ENCODE results near the gene SORBS2. TPM values are rescaled to one million over a fixed set of nuclear protein-coding genes. Genes with fewer than 3 reads are reported as not detected.

SORBS2 gene
- total RNA-seq, 4 donors from 2014 or later, result 21.5 to 118 (median 29.5) TPM

DNA sequence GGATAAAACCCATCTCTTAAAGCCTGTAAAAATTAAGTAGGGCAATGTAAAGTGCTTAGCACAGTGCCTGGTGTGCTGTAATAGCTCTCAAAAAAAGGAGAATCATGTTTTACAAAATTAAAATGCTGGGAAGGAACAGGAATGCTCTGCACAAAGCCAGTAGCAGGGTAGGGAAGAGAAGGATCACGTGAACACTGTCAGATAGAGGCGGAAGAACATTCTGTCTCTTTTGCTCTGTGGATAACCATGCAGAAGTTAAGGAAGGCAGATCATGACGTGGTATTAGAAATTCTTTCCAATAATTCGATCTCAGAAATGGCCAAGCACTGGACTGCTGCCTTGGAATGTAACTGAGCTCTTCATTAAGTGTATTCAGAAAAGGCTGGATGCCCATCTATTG, 140.5 kb downstream of the SORBS2 start:
- Histone ChIP-seq H3K9me3 (no peaks in the 10 kb centered on the region), H3K27ac (no peak overlapping the region), H3K27me3 (no peaks in the 10 kb centered on the region), H3K36me3 (no peaks in the 10 kb centered on the region), H3K4me1 (no peaks in the 10 kb centered on the region), H3K4me3 (no peak overlapping the region)
- TF ChIP-seq CTCF (IDR thresholded peaks at IDR 0.05) (no peak), POLR2A (IDR thresholded peaks at IDR 0.05) (no peak)
- DNase-seq, result no peak
- intact Hi-C loops (cut with DNase I; ENCODE audit: low total_unique reads), result no loop called here

GRCh38 chr4:185671066-185671465, 140.9 kb downstream of the SORBS2 start:
- intact Hi-C loops (cut with DNase I; ENCODE audit: low total_unique reads), result no loop called here
- no peak for TF ChIP-seq POLR2A (IDR thresholded peaks at IDR 0.05)
- no peak for TF ChIP-seq CTCF (IDR thresholded peaks at IDR 0.05)
- H3K9me3 ChIP-seq, result no peaks in the 10 kb centered on the region
- no peaks in the 10 kb centered on the region for H3K27me3 ChIP-seq
- H3K27ac ChIP-seq, result no peak overlapping the region
- H3K36me3 ChIP-seq, result no peaks in the 10 kb centered on the region
- no peaks in the 10 kb centered on the region for H3K4me1 ChIP-seq
- no peak overlapping the region for H3K4me3 ChIP-seq
- no peak for DNase-seq

DNA sequence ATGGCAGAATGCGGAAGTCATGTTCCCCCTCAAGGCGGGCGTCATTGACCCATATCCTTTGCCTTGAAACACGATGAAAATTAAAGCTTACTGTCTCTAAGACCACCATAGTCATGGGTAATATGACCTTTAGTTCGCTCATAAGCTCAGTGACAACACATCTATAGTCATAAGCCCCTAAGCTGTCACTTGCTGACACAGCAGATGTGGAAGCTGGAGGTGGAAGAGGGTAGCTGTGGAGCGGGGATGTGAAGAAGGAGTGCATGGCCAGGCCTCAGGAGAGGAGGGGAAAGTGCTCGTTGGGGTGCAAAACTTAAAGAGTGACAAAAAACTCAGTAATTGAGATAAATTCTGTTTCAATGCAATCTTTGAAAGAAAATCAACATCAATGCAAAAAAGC, 142.7 kb downstream of the SORBS2 start:
- Histone ChIP-seq H3K4me3 (no peak overlapping the region), H3K27me3 (no peaks in the 10 kb centered on the region), H3K27ac (no peak overlapping the region), H3K36me3 (no peaks in the 10 kb centered on the region), H3K4me1 (no peaks in the 10 kb centered on the region), H3K9me3 (no peaks in the 10 kb centered on the region)
- TF ChIP-seq CTCF (IDR thresholded peaks at IDR 0.05) (no peak), POLR2A (IDR thresholded peaks at IDR 0.05) (no peak)
- DNase-seq, result no peak
- intact Hi-C loops (cut with DNase I; ENCODE audit: low total_unique reads), result no loop called here

DNA sequence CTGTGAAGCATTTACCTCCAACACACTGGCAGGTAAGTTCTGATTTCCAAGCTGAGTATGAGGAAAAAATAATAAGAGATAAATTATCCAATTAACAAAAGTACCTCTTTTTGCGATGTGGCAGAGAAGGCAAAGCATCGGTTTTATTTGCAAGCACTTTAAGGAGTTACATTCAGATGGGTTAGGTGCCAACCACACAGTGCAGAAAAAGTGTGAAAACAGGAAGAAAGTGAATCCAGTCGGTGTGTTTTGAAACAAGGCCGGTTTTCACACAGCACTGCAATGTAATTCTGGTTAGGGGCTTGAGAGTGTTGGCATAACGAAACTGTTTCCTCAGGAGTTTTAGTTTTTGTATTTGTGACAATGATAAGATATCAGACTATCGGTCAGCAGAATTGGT, 145.8 kb downstream of the SORBS2 start:
- TF ChIP-seq CTCF (IDR thresholded peaks at IDR 0.05), result no peak
- TF ChIP-seq POLR2A (IDR thresholded peaks at IDR 0.05), result no peak
- no peak overlapping the region for H3K4me3 ChIP-seq

GRCh38 chr4:185665655-185666054, 146.3 kb downstream of the SORBS2 start:
- TF ChIP-seq CTCF (IDR thresholded peaks at IDR 0.05) (no peak), POLR2A (IDR thresholded peaks at IDR 0.05) (no peak)
- Histone ChIP-seq H3K4me3 (no peak overlapping the region), H3K9me3 (no peaks in the 10 kb centered on the region), H3K4me1 (no peaks in the 10 kb centered on the region), H3K27ac (no peak overlapping the region), H3K36me3 (no peaks in the 10 kb centered on the region), H3K27me3 (no peaks in the 10 kb centered on the region)
- DNase-seq, result no peak
- intact Hi-C loops (cut with DNase I; ENCODE audit: low total_unique reads), result no loop called here

More for the DNA sequence above, 145.8 kb downstream of the SORBS2 start:
- DNase-seq, result no peak
- no peak overlapping the region for H3K27ac ChIP-seq
- H3K36me3 ChIP-seq, result no peaks in the 10 kb centered on the region
- no peaks in the 10 kb centered on the region for H3K4me1 ChIP-seq
- no peaks in the 10 kb centered on the region for H3K27me3 ChIP-seq
- intact Hi-C loops (cut with DNase I; ENCODE audit: low total_unique reads), result no loop called here
- no peaks in the 10 kb centered on the region for H3K9me3 ChIP-seq

All from uterus (tissue), 4 donors.